Measurements from ENCODE around the gene ZIC1. TPM values are rescaled to one million over a fixed set of nuclear protein-coding genes. Genes with fewer than 3 reads are reported as not detected.
A peak's percentile ranks its signal among the peaks of the same experiment; 100 is the strongest.

The ZIC1 gene
- total and polyA plus RNA-seq, 2 donors (not counting 1 experiment from before 2014, with no cell fraction given): not detected

DNA sequence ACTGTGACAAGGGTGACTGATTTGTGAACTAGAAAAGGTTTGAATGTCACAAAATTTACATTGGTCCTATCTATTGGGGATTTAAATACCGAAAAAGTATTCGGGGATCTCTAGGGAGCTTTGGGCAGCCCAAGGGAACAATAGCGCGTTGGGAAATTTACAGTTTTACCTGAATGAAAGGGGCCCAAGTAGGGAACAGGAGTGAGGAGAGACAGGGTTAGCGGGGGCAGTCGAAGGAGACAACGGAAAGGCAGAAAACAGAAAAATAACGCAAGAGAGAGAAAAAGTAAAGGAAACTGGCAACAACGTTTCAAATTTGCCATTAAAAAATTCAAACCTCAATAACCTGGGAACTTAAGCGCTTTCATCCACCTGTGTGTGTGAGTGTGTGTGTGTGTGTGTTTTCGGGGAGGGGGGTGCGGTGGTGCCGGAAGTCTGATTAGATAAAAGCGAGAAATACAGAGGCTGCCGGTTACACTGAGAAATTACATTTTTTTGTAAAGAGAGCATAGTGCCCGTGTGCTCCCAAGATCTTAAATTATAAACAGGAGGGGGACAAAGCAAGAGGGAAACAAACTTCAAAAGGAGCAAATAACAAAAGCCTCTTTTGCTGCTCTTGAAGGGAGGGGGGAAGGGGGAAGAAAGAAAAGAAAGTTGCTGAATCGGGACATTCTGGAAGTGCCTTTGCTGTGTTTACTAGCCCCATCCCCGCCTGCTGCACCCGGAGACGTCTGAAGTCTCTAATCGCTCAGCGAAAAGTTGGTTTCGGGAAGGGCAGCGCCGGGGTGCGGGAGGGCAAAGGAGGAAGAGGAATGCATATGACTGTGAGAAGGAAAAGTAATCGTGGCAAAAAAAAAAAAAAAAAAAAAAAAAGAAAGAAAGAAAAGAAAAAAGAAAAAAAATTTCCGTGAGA, 721 bp upstream of the ZIC1 start:
- WGBS (ENCODE audit: insufficient coverage): 25% methylated on average over 19 of the region's 28 CpGs
- TF ChIP-seq, protein P1, sequence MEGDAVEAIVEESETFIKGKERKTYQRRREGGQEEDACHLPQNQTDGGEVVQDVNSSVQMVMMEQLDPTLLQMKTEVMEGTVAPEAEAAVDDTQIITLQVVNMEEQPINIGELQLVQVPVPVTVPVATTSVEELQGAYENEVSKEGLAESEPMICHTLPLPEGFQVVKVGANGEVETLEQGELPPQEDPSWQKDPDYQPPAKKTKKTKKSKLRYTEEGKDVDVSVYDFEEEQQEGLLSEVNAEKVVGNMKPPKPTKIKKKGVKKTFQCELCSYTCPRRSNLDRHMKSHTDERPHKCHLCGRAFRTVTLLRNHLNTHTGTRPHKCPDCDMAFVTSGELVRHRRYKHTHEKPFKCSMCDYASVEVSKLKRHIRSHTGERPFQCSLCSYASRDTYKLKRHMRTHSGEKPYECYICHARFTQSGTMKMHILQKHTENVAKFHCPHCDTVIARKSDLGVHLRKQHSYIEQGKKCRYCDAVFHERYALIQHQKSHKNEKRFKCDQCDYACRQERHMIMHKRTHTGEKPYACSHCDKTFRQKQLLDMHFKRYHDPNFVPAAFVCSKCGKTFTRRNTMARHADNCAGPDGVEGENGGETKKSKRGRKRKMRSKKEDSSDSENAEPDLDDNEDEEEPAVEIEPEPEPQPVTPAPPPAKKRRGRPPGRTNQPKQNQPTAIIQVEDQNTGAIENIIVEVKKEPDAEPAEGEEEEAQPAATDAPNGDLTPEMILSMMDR (IDR thresholded peaks at IDR 0.05): no peak
- TF ChIP-seq EZH2 (IDR thresholded peaks at IDR 0.05; ENCODE audit: borderline replicate concordance, insufficient read depth, low read depth, low read length, poor library complexity, severe bottlenecking): no peak
- Mint-ChIP-seq H3K4me3 (no peak overlapping the region), H3K27me3 (peaks cover 62% of the 10 kb centered on the region), H3K4me1 (peaks cover 14% of the 10 kb centered on the region), H3K9me3 (ENCODE audit: insufficient read depth) (peaks cover 2% of the 10 kb centered on the region), H3K27ac (no peak overlapping the region)
- DNase-seq (no peak), ATAC-seq (ENCODE audit: low read depth) (no peak)
- Histone ChIP-seq H3K4me1 (ENCODE audit: control insufficient read depth in 2 of 2, insufficient read depth in 2 of 2, low read length in 2 of 2) (peaks cover 21 to 25% of the 10 kb centered on the region in 2 donors), H3K4me3 (ENCODE audit: control extremely low read depth in 1 of 5, extremely low read depth in 1 of 5, insufficient read depth in 1 of 5, low read depth in 2 of 5, low read length in 4 of 5) (no peak overlapping the region), H3K9ac (ENCODE audit: low read length) (no peak overlapping the region), H3K4me2 (replicated peaks; ENCODE audit: low read depth, low read length, poor library complexity, severe bottlenecking) (no peak overlapping the region), H3K27ac (ENCODE audit: low read length in 2 of 2) (no peak overlapping the region), H4K20me1 (ENCODE audit: control insufficient read depth, insufficient read depth, low read length, poor library complexity, severe bottlenecking) (no peaks in the 10 kb centered on the region), H3K36me3 (replicated peaks in 1 of 2; ENCODE audit: control extremely low read depth in 1 of 2, control insufficient read depth in 1 of 2, extremely low read depth in 1 of 2, insufficient read depth in 2 of 2, low read length in 1 of 2) (no peaks in the 10 kb centered on the region), H3K79me2 (ENCODE audit: control insufficient read depth, insufficient read depth, low read length) (no peaks in the 10 kb centered on the region), H2AFZ (ENCODE audit: insufficient read depth, low read depth, low read length, poor library complexity, severe bottlenecking) (no peak overlapping the region), H3K27me3 (replicated peaks in 1 of 4; ENCODE audit: control extremely low read depth in 1 of 4, control insufficient read depth in 3 of 4, insufficient read depth in 4 of 4, low read length in 3 of 4) (peaks cover 0 to 91% (median 65%) of the 10 kb centered on the region in 4 experiments), H3K9me3 (ENCODE audit: control extremely low read depth in 1 of 3, control insufficient read depth in 2 of 3, insufficient read depth in 1 of 3, low read length in 2 of 3) (peaks cover 0 to 77% (median 3%) of the 10 kb centered on the region in 3 donors)
- ChIA-PET CTCF (no interaction called here), POLR2A (no interaction called here)
- intact Hi-C loops (cut with micrococcal nuclease): no loop called here

- H3K9me3 ChIP-seq (ENCODE audit: control extremely low read depth in 1 of 3, control insufficient read depth in 2 of 3, insufficient read depth in 1 of 3, low read length in 2 of 3): peaks cover 0 to 69% (median 3%) of the 10 kb centered on the region in 3 donors
- no peak overlapping the region for H3K9ac ChIP-seq (ENCODE audit: low read length)
- no peaks in the 10 kb centered on the region for H4K20me1 ChIP-seq (ENCODE audit: control insufficient read depth, insufficient read depth, low read length, poor library complexity, severe bottlenecking)
- no peak for TF ChIP-seq EZH2 (IDR thresholded peaks at IDR 0.05; ENCODE audit: borderline replicate concordance, insufficient read depth, low read depth, low read length, poor library complexity, severe bottlenecking)
- TF ChIP-seq, protein P1 (IDR thresholded peaks at IDR 0.05): no peak
- DNase-seq (no peak), ATAC-seq (ENCODE audit: low read depth) (no peak)
- H3K27ac Mint-ChIP-seq: no peak overlapping the region
- peak overlapping the region; percentile 50 for H3K4me2 ChIP-seq (replicated peaks; ENCODE audit: low read depth, low read length, poor library complexity, severe bottlenecking)
- H3K4me3 ChIP-seq (ENCODE audit: control extremely low read depth in 1 of 5, extremely low read depth in 1 of 5, insufficient read depth in 1 of 5, low read depth in 2 of 5, low read length in 4 of 5): no peak overlapping the region
- intact Hi-C loops (cut with micrococcal nuclease): no loop called here
- H3K4me3 Mint-ChIP-seq: no peak overlapping the region
- H3K27me3 ChIP-seq (replicated peaks in 1 of 4; ENCODE audit: control extremely low read depth in 1 of 4, control insufficient read depth in 3 of 4, insufficient read depth in 4 of 4, low read length in 3 of 4): peaks cover 0 to 93% (median 61%) of the 10 kb centered on the region in 4 experiments
- ChIA-PET POLR2A (no interaction called here), CTCF (no interaction called here)
- peaks cover 3% of the 10 kb centered on the region for H3K9me3 Mint-ChIP-seq (ENCODE audit: insufficient read depth)
- H3K27me3 Mint-ChIP-seq: peaks cover 62% of the 10 kb centered on the region
- peaks cover 16% of the 10 kb centered on the region for H3K4me1 Mint-ChIP-seq
- WGBS (ENCODE audit: insufficient coverage): 14% methylated on average over 52 of the region's 52 CpGs
- H3K4me1 ChIP-seq (ENCODE audit: control insufficient read depth in 2 of 2, insufficient read depth in 2 of 2, low read length in 2 of 2): peaks cover 24 to 28% of the 10 kb centered on the region in 2 donors
- H3K79me2 ChIP-seq (ENCODE audit: control insufficient read depth, insufficient read depth, low read length): no peaks in the 10 kb centered on the region
- H3K27ac ChIP-seq (ENCODE audit: low read length in 2 of 2): no peak overlapping the region
- H2AFZ ChIP-seq (ENCODE audit: insufficient read depth, low read depth, low read length, poor library complexity, severe bottlenecking): no peak overlapping the region
- no peaks in the 10 kb centered on the region for H3K36me3 ChIP-seq (replicated peaks in 1 of 2; ENCODE audit: control extremely low read depth in 1 of 2, control insufficient read depth in 1 of 2, extremely low read depth in 1 of 2, insufficient read depth in 2 of 2, low read length in 1 of 2)
These were observed 956 bp downstream of the ZIC1 start for GRCh38 chr3:147410116-147410525.

Data from B cell (primary cell).